ENCODE results near the gene ADAP1.

DNA sequence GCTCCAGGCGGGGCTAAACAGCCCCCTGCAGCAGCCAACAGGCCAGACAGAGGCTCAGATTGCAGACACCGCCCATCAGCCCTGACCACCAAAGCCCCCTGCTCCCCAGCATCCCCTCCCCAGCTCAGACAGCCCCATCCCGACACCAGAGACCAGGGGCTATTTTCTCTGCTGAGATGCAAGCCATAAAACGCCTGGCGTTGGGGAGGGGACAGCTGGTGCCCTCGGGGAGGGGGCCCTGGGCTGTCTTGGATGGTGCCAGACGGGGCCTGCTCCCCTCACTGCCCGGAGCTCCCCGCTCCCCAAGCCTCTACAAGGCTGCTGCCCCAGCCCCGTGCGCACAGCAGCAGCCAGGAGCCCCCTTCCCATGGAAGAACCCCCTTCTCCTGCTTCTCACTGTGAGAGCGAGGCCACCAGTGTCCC lies 46.3 kb downstream of the ADAP1 start:
- TF ChIP-seq, protein P1, sequence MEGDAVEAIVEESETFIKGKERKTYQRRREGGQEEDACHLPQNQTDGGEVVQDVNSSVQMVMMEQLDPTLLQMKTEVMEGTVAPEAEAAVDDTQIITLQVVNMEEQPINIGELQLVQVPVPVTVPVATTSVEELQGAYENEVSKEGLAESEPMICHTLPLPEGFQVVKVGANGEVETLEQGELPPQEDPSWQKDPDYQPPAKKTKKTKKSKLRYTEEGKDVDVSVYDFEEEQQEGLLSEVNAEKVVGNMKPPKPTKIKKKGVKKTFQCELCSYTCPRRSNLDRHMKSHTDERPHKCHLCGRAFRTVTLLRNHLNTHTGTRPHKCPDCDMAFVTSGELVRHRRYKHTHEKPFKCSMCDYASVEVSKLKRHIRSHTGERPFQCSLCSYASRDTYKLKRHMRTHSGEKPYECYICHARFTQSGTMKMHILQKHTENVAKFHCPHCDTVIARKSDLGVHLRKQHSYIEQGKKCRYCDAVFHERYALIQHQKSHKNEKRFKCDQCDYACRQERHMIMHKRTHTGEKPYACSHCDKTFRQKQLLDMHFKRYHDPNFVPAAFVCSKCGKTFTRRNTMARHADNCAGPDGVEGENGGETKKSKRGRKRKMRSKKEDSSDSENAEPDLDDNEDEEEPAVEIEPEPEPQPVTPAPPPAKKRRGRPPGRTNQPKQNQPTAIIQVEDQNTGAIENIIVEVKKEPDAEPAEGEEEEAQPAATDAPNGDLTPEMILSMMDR (conservative IDR thresholded peaks at IDR 0.05; ENCODE audit: low read length), result no peak
- TF ChIP-seq EZH2phosphoT487 (IDR thresholded peaks at IDR 0.05; ENCODE audit: borderline replicate concordance), result no peak

All from Loucy (cell line).